ENCODE results near the gene RAPGEF4.

Gene RAPGEF4

DNA sequence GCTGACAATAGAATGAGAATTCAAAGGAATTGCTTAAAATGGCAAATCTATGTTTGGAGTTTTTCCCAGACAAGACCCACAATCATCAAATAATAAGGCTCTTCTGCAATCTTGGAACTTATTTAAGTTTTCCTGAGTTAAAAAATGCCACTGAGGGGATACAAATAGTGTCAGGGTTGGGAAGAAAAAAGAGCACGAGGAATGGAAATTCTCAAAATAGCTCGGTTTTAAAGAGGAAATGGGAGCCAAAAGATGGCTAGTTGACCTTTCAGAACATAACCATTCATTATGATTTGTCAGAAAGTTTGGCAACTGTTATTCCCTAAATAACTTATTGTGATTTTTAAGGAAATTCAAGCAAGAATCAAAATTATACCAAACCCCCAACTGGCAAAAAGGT, 127.7 kb downstream of the RAPGEF4 start:
- no peak for DNase-seq

DNA sequence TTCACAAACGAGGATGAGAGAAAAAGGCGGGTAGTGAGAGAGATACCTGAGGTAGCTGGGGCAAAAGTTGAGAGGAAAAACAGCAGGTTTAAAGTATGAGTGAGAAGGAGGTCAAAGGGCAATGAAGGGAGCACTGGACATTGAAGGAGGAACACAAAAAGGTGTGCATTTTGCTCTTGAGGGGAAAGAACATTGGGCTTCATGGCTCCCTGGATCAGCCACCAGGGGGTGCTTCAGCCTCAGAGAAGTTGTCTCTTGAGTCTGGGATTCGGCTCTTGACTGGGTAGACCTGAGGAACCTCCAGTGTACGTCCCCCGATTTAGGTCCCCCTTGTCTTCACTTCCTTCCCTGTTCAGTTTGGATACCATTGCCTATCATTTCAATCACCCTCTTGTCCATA, 128.5 kb downstream of the RAPGEF4 start:
- no peak for DNase-seq

DNA sequence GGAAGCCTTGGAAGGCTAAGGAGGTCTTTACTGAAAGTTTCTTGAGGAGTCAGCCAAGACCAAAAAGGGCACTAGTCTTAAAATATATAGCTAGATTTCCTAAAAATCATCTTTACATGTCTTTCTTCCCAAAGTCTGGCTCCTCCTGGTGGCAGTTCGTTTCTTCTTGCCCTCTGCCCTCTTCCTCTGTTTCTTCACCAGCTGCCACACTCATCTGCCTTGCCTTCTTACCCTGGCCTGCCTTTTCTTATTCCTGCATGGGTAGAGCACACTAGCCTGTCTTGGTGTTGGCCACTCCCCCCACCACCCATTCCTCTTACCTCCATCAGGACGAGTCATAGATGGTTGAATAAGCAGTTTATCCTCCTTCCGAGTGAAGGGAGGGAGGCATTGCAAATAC, 129.8 kb downstream of the RAPGEF4 start:
- DNase-seq: no peak

DNA sequence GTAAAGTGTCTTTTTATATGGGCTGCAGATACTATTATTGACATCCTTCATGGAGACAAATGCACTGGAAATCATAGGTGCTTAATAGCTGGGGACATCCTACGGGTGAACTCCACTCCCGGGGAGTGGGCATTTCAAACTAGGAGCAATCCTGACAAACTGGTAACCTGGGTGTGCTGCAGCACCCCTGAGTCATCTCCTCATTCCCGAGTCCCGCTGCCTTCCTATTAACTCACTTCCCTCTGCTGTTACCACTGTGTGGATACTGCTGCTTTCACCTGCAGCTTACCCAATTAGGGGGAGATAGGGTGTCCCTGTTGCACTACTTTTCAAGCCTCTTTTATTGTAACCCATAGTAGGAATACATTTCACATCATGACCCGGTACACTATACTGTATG, 134.2 kb downstream of the RAPGEF4 start:
- DNase-seq: no peak

DNA sequence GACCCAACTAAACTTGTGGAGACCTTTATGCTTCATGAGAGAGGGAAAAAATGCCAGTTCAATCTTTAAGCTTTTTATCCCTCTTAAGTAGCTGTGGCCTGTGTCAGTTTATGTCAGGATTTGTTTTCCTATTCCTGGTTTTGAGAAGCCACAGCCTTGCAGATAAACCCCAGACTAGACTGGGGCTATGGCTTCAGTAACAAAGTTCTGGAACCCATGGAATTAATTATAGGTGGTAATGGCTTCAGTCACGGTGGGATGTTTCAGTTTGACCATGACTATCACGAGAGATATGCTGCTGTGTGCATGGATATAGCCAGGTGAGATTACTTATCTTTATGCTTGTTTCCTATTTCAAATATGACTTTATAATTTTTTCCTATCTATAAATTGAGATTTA, 134.8 kb downstream of the RAPGEF4 start:
- no peak for DNase-seq

GRCh38 chr2:172877826-172878225, 142.2 kb downstream of the RAPGEF4 start:
- no peak for DNase-seq

DNA sequence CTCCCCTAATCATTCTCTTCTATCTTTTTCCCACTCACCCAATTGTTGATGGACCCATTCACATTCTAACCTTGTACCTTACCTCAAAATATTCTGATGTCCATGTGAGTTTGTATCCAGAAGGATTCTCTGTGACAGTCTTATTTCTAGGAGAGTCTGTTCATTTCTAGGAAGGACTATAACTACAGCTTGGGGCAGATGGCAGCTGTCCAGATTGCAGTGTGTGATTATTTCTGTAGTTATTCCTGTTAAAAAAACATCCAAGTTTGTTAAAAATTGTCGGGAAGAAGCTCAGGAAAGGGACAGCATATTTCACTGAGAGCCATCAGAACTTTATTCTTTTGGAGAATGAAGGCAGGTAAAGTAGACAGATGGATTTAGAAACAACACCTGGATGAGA, 142.6 kb downstream of the RAPGEF4 start:
- no peak for DNase-seq

GRCh38 chr2:172884336-172884735, 148.7 kb downstream of the RAPGEF4 start:
- DNase-seq: no peak

DNA sequence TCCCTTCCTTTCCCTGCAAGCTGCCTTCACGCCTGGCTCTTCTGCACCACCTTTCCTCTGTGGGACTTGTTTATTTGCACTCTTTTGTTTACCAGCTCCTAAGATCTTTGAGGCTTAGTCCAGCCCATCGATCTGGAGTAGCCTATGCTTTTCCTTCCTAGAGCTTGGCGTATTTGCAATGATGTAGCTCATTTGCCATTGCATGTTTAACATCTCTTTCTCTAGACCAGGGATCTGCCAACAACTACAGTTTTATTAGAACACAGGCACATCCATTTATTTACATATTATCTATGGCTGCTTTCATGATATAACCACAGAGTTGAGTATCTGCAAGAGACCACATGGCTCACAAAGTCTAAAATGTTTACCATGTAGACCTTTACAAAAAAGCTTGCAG, 150.4 kb downstream of the RAPGEF4 start:
- no peak for DNase-seq

DNA sequence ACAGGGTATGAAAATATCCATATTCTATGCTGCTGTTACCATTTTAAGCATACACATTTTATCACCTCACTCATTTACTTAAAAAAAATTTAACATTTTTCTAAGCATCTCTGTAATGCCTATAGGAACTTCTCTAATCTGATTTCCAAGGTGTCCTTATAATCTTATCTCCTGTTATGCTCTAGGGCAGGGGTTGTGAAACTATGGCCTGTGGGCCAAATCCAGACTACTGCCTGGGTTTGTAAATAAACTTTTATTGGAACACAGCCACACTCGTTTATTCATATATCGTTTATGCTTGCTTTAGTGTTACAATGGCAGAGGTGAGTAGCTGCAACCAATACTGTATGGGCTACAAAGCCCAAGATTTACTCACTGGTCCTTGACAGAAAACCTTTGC, 151.6 kb downstream of the RAPGEF4 start:
- DNase-seq: no peak

DNA sequence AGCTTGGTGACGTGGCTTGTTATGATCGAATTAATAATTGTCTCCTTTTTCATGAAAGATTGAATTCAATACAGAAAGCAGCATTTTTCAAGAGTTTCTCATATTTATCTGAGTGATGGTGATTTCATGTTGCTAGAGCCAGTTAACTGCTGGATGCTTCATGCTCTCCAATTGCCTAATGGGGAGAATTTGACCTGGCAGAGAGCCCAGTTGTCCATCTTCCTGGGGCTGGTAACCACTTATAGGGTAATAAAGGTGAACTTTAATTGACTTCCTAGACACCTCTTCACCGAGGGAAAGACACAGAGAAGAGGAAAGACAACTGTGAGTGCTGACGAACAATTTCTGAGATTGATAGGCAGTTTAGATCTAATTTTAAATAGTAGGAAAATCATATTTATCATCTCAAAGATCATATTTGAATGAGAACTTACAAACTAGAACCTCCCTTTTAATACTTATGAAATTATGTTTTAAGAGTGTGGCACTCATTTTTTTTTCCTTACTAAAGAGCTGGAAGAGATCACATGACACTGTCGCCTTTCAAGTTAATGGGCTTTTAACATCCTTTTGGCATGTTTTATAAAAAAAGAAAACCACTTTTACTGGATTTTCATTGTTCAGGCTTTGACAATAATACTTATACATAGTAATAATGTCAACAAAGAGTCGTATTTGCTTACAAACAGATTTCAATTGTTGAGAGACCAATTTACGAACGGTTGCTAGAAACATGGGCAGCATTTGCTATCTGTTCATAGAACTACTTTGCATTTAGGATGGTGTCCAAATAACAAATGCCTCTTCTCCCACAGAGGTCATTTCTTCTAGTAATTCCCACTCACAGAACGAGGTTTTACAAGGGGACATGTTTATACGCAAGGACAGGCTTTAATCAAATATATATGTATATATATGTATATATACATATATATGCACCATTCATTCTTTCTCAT, 153.3 kb downstream of the RAPGEF4 start:
- DNase-seq: no peak

- DNase-seq: no peak
These were observed 154.3 kb downstream of the RAPGEF4 start for GRCh38 chr2:172889768-172890430.

DNA sequence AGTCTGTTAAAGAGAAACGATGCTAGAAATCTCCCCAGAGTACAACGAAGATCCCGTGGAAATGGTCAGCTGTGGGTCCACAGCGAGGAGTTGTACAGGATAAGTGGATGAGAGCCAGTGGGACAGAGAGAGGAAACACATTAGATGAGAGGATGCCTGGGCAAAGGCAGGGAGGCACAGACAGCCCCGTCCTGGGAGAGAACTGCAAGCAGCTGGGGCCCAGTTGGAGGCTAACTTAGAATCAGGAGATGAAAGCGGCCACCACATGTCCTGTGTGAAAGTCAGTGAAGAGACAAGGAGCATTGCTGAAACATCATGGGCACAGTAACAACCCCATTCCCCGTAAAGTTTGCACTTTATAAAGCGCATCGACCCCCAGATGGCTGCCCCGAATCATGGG, 157.5 kb downstream of the RAPGEF4 start:
- DNase-seq: no peak

GRCh38 chr2:172893671-172894070, 158.0 kb downstream of the RAPGEF4 start:
- no peak for DNase-seq

GRCh38 chr2:172894689-172895387, 159.2 kb downstream of the RAPGEF4 start:
- no peak for DNase-seq

GRCh38 chr2:172896661-172897081, 161.0 kb downstream of the RAPGEF4 start:
- no peak for DNase-seq

DNA sequence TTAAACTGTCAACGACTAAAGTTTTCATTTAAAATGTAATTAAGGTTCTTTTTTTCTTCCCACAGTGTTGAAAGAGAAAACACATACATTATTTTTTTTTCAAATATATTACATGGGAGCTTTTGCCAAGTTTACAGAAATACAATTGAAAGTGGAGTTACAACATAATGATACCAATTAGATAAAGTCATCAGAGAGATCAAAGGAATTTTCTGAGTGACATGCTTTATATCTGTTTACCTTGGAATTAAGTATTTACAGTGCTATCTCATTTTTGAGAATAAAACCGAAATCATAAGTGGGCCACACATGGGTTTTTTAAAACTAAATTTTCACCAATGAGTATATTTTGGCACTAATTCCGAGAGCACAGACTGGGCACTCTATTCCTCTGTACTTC, 165.2 kb downstream of the RAPGEF4 start:
- DNase-seq: no peak

GRCh38 chr2:172901913-172902312, 166.3 kb downstream of the RAPGEF4 start:
- DNase-seq: no peak

GRCh38 chr2:172904236-172904635, 168.6 kb downstream of the RAPGEF4 start:
- DNase-seq: no peak

DNA sequence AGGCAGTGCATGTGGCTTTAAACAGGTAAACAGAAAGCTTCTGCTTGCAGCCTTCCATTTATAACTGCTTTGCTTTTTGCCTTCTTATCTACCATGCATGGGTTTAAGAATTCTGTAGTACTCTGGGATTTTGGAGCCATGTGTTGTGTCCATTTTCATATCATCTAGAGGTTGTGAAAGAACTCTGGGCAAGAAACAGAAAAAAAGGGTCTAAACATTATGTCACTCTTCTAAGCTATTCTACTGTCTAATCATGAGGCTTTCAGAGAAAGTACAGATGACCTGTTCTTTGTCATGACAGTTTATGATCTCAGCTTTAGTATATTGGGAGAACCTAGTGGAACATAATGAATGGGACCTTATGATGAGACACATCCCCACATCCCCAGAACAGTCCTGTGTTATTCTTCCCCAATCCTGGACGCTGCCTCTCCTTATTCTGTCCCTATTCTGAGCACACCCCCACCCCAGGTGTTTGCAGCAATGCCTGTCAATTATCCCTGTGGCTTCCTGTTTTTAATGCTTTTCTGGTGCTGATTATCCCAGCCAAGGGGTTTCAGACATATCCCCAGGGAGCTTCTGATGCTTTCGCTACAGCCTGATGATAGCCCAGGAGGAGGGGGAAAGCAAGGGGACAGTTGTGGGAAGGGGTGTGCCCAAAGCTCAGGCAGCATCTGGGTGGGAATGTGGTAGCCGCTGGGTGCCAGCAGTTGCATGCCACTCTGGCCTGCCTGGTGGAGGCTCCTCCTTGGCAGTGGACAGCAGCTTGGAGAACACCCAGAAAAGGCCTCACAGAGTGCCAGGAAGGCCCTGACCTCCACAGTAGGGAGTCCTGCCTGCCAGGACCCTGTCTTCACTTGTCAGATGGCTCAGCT, 170.5 kb downstream of the RAPGEF4 start:
- no peak for DNase-seq

- no peak for DNase-seq
These were observed 172.6 kb downstream of the RAPGEF4 start for GRCh38 chr2:172908275-172908674.

- no peak for DNase-seq
These were observed 173.8 kb downstream of the RAPGEF4 start for GRCh38 chr2:172909454-172909853.

GRCh38 chr2:172912266-172912665, 176.6 kb downstream of the RAPGEF4 start:
- DNase-seq: no peak
